ENCODE measurements around the gene DUT.

- TF ChIP-seq RAD21 (IDR thresholded peaks at IDR 0.05; ENCODE audit: low read depth) (no peak), YY1 (IDR thresholded peaks at IDR 0.05; ENCODE audit: low read depth) (no peak), EP300 (IDR thresholded peaks at IDR 0.05; ENCODE audit: borderline replicate concordance) (no peak), TAF1 (IDR thresholded peaks at IDR 0.05; ENCODE audit: low read depth) (no peak), TCF12 (IDR thresholded peaks at IDR 0.05; ENCODE audit: low read depth) (no peak), CEBPB (IDR thresholded peaks at IDR 0.05) (no peak), ZBTB7A (IDR thresholded peaks at IDR 0.05; ENCODE audit: low read depth) (no peak), REST (IDR thresholded peaks at IDR 0.05; ENCODE audit: low read depth) (no peak), MAX (IDR thresholded peaks at IDR 0.05) (no peak), NFIC (IDR thresholded peaks at IDR 0.05) (no peak), FOXM1 (IDR thresholded peaks at IDR 0.05; ENCODE audit: borderline replicate concordance, low read depth) (no peak), EGR1 (IDR thresholded peaks at IDR 0.05) (no peak)
Observed at GRCh38 chr15:48313216-48313615, 18.0 kb upstream of the DUT start.
